WTC11 (cell line): ENCODE measurements around the gene AMMECR1. TPM values are rescaled to one million over a fixed set of nuclear protein-coding genes. Genes with fewer than 3 reads are reported as not detected.
"Not testable (repeated sequence)": the region's sequence is repeated elsewhere in the genome, so short reads cannot be mapped to it uniquely, and the experiment has no call there.

Experiments used
- ATAC-seq: fragments of 200-7000 bp; cut with Tn5 transposase; 2 replicates; pipeline ENCODE4 v1.10.0; 2021; ENCODE audit warnings: mild to moderate bottlenecking, moderate library complexity
- CTCF ChIA-PET: fragments of 300-600 bp; sonication (Branson Sonifier 250); formaldehyde crosslinking; loops from one replicate; lab custom pipeline; 2021; ENCODE audit warnings: antibody characterized with exemption; lab: Charles Lee
- POLR2A ChIA-PET: fragments of 350-600 bp; sonication (Branson Sonifier 250); formaldehyde crosslinking; loops from one replicate; lab custom pipeline; 2021; ENCODE audit warnings: antibody characterized with exemption; lab: Charles Lee
- DNase-seq: peaks from one replicate; pipeline ENCODE4 v3.0.0; 2021; ENCODE audit warnings: low spot score
- H3K27ac Mint-ChIP-seq: 2 replicates; pipeline ENCODE4 v1.8.0; 2021; ENCODE audit warnings: mixed read lengths
- H3K27me3 Mint-ChIP-seq: 2 replicates; pipeline ENCODE4 v1.8.0; 2021; ENCODE audit warnings: low read depth, mild to moderate bottlenecking, moderate library complexity, mixed read lengths
- H3K36me3 Mint-ChIP-seq: 2 replicates; pipeline ENCODE4 v1.8.0; 2021; ENCODE audit warnings: mixed read lengths
- H3K4me1 Mint-ChIP-seq: 2 replicates; pipeline ENCODE4 v1.8.0; 2022; ENCODE audit warnings: mixed read lengths
- H3K4me3 Mint-ChIP-seq: 2 replicates; pipeline ENCODE4 v1.8.0; 2021; ENCODE audit warnings: mild to moderate bottlenecking, moderate library complexity, mixed read lengths
- H3K9me3 Mint-ChIP-seq: 2 replicates; pipeline ENCODE4 v1.8.0; 2021; ENCODE audit warnings: mixed read lengths
- ATF1 ChIP-seq: sonication (generic); formaldehyde crosslinking; IDR thresholded peaks from 2 replicates; pipeline ENCODE4 v1.8.1; 2023; ENCODE audit warnings: mild to moderate bottlenecking, moderate library complexity, missing genetic modification reagents
- ETV6 ChIP-seq: sonication (generic); formaldehyde crosslinking; IDR thresholded peaks from 2 replicates; pipeline ENCODE4 v1.8.1; 2022; ENCODE audit warnings: mild to moderate bottlenecking, missing genetic modification reagents
- FOXK1 ChIP-seq: sonication (generic); formaldehyde crosslinking; IDR thresholded peaks from 2 replicates; pipeline ENCODE4 v1.8.0; 2022; ENCODE audit warnings: mild to moderate bottlenecking, moderate library complexity, missing genetic modification reagents
- FOXP1 ChIP-seq: sonication (generic); formaldehyde crosslinking; IDR thresholded peaks from 2 replicates; pipeline ENCODE4 v1.8.0; 2022; ENCODE audit warnings: missing genetic modification reagents, mild to moderate bottlenecking, moderate library complexity, borderline replicate concordance
- GABPB1 ChIP-seq: sonication (generic); formaldehyde crosslinking; IDR thresholded peaks from 2 replicates; pipeline ENCODE4 v1.8.1; 2023; ENCODE audit warnings: mild to moderate bottlenecking, missing genetic modification reagents
- JAZF1 ChIP-seq: fragments of 250-450 bp; sonication (Bioruptor Pico); IDR thresholded peaks from 2 replicates; pipeline ENCODE4 v1.9.0; 2021; ENCODE audit warnings: moderate library complexity, mild to moderate bottlenecking, inconsistent platforms
- JUN ChIP-seq: sonication (generic); formaldehyde crosslinking; IDR thresholded peaks from 2 replicates; pipeline ENCODE4 v1.8.0; 2023; ENCODE audit warnings: mild to moderate bottlenecking, missing genetic modification reagents
- NFE2L1 ChIP-seq: sonication (generic); formaldehyde crosslinking; IDR thresholded peaks from 2 replicates; pipeline ENCODE4 v1.8.1; 2023; ENCODE audit warnings: missing genetic modification reagents
- NFYB ChIP-seq: sonication (generic); formaldehyde crosslinking; conservative IDR thresholded peaks from 2 replicates; pipeline ENCODE4 v1.8.0; 2022; ENCODE audit warnings: low read depth, missing genetic modification reagents
- NR1H2 ChIP-seq: sonication (generic); formaldehyde crosslinking; IDR thresholded peaks from 2 replicates; pipeline ENCODE4 v1.9.0; 2021; ENCODE audit warnings: mild to moderate bottlenecking, moderate library complexity, missing genetic modification reagents
- RELA ChIP-seq: sonication (generic); formaldehyde crosslinking; IDR thresholded peaks from 2 replicates; pipeline ENCODE4 v1.8.1; 2022; ENCODE audit warnings: missing genetic modification reagents, mild to moderate bottlenecking, borderline replicate concordance
- RORB ChIP-seq: fragments of 250-450 bp; sonication (Bioruptor Pico); IDR thresholded peaks from 2 replicates; pipeline ENCODE4 v1.9.0; 2021; ENCODE audit warnings: mild to moderate bottlenecking
- ZNF263 ChIP-seq: sonication (generic); formaldehyde crosslinking; IDR thresholded peaks from 2 replicates; pipeline ENCODE4 v1.8.1; 2022; ENCODE audit warnings: low read depth, mild to moderate bottlenecking, moderate library complexity, missing genetic modification reagents
- ZNF671 ChIP-seq: fragments of 250-450 bp; sonication (Bioruptor Pico); IDR thresholded peaks from 2 replicates; pipeline ENCODE4 v1.8.0; 2021; ENCODE audit warnings: mild to moderate bottlenecking
- total RNA-seq: library from RNA; stranded (reverse); gene quantifications from 3 replicates; pipeline ENCODE4 v1.2.3, GENCODE V29; 2021
- TF ChIP-seq, protein P1 (sequence below): sonication (generic); formaldehyde crosslinking; IDR thresholded peaks from 2 replicates; pipeline ENCODE4 v1.8.0; 2023; ENCODE audit warnings: missing genetic modification reagents, mild to moderate bottlenecking, borderline replicate concordance
- TF ChIP-seq, protein P2 (sequence below): sonication (generic); formaldehyde crosslinking; IDR thresholded peaks from 2 replicates; pipeline ENCODE4 v1.8.0; 2022; ENCODE audit warnings: mild to moderate bottlenecking, missing genetic modification reagents
- TF ChIP-seq, protein P3 (sequence below): sonication (generic); formaldehyde crosslinking; IDR thresholded peaks from 2 replicates; pipeline ENCODE4 v1.8.1; 2022; ENCODE audit warnings: missing genetic modification reagents, borderline replicate concordance
- TF ChIP-seq, protein P4 (sequence below): sonication (generic); formaldehyde crosslinking; IDR thresholded peaks from 2 replicates; pipeline ENCODE4 v1.8.1; 2023; ENCODE audit warnings: mild to moderate bottlenecking, missing genetic modification reagents, moderate library complexity
- TF ChIP-seq, protein P5 (sequence below): fragments of 250-450 bp; sonication (Bioruptor Pico); IDR thresholded peaks from 2 replicates; pipeline ENCODE4 v1.8.0; 2021; ENCODE audit warnings: mild to moderate bottlenecking
- TF ChIP-seq, protein P6 (sequence below): fragments of 250-450 bp; sonication (Bioruptor Pico); IDR thresholded peaks from 2 replicates; pipeline ENCODE4 v2.1.2; 2022; ENCODE audit warnings: mild to moderate bottlenecking, moderate library complexity
- TF ChIP-seq, protein P7 (sequence below): fragments of 250-450 bp; sonication (Bioruptor Pico); IDR thresholded peaks from 2 replicates; pipeline ENCODE4 v1.9.0; 2021; ENCODE audit warnings: moderate library complexity, mild to moderate bottlenecking, inconsistent platforms, borderline replicate concordance

Gene AMMECR1
- total RNA-seq, 1 experiment from 2014 or later, result 18.1 TPM

DNA sequence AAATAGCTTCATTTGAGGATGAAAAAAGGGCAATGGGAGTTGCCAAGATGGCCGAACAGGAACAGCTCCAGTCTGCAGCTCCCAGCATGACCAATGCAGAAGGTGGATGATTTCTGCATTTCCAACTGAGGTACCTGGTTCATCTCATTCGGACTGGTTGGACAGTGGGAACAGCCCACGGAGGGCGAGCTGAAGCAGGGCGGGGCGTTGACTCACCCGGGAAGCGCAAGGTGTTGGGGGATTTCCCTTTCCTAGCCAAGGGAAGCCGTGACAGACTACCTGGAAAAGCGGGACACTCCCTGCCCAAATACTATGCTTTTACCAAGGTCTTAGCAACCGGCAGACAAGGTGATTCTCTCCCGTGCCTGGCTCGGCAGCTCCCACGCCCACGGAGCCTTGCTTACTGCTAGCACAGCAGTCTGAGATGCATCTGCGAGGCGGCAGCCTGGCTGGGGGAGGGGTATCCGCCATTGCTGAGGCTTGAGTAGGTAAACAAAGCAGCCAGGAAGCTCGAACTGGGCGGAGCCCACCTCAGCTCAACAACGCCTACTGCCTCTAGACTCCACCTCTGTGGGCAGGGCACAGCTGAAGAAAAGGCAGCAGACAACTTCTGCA is 88.3 kb downstream of the AMMECR1 start:
- DNase-seq (peak; percentile 74), ATAC-seq (0 out of 2 replicates have a peak, but pooled peaks have one; percentile 36)
- Mint-ChIP-seq H3K27ac (peak overlapping the region; percentile 91), H3K9me3 (peaks cover 16% of the 10 kb centered on the region), H3K4me3 (peak overlapping the region; percentile 76), H3K4me1 (peaks cover 29% of the 10 kb centered on the region), H3K36me3 (peaks cover 25% of the 10 kb centered on the region)
- H3K27me3 Mint-ChIP-seq, result not testable (repeated sequence)
- TF ChIP-seq FOXK1 (CRISPR knock-in tag), result peak; percentile 81
- TF ChIP-seq, protein P1, sequence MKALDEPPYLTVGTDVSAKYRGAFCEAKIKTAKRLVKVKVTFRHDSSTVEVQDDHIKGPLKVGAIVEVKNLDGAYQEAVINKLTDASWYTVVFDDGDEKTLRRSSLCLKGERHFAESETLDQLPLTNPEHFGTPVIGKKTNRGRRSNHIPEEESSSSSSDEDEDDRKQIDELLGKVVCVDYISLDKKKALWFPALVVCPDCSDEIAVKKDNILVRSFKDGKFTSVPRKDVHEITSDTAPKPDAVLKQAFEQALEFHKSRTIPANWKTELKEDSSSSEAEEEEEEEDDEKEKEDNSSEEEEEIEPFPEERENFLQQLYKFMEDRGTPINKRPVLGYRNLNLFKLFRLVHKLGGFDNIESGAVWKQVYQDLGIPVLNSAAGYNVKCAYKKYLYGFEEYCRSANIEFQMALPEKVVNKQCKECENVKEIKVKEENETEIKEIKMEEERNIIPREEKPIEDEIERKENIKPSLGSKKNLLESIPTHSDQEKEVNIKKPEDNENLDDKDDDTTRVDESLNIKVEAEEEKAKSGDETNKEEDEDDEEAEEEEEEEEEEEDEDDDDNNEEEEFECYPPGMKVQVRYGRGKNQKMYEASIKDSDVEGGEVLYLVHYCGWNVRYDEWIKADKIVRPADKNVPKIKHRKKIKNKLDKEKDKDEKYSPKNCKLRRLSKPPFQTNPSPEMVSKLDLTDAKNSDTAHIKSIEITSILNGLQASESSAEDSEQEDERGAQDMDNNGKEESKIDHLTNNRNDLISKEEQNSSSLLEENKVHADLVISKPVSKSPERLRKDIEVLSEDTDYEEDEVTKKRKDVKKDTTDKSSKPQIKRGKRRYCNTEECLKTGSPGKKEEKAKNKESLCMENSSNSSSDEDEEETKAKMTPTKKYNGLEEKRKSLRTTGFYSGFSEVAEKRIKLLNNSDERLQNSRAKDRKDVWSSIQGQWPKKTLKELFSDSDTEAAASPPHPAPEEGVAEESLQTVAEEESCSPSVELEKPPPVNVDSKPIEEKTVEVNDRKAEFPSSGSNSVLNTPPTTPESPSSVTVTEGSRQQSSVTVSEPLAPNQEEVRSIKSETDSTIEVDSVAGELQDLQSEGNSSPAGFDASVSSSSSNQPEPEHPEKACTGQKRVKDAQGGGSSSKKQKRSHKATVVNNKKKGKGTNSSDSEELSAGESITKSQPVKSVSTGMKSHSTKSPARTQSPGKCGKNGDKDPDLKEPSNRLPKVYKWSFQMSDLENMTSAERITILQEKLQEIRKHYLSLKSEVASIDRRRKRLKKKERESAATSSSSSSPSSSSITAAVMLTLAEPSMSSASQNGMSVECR (CRISPR knock-in tag), result 0 out of 2 replicates have a peak, but pooled peaks have one; percentile 33
- CTCF ChIA-PET, result interaction anchor here (0.8 kb wide), 1 partner anchor 61 kb away, joined by 3 read pairs; no protein-coding TSS in a partner anchor
- POLR2A ChIA-PET, result interaction anchor here (1.0 kb wide), 1 partner anchor 88 kb away, joined by 3 read pairs; the partner anchor contains the start of gene AMMECR1

DNA sequence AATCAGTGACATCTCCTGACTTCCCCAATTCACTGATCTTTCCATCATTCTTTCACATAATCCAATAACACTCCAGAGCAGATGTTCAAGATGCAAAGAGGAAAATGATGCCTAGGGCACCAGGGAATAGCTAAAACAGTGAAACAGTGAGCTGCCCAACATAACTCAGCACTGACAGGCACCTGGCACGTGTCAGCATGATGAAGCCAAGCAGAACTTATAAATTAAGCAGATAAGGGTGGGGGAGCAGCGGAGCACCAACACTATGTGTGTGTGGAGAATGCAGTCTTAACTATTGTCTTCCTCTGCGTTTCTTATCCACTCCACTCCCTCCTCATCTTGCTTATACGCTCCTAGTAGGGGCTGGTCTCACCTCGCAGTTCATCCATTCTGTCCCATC is 89.4 kb downstream of the AMMECR1 start:
- Mint-ChIP-seq H3K9me3 (peaks cover 16% of the 10 kb centered on the region), H3K27ac (no peak overlapping the region), H3K36me3 (peaks cover 22% of the 10 kb centered on the region), H3K4me1 (peaks cover 29% of the 10 kb centered on the region), H3K4me3 (no peak overlapping the region), H3K27me3 (no peaks in the 10 kb centered on the region)
- TF ChIP-seq, protein P2, sequence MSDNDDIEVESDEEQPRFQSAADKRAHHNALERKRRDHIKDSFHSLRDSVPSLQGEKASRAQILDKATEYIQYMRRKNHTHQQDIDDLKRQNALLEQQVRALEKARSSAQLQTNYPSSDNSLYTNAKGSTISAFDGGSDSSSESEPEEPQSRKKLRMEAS (CRISPR knock-in tag), result no peak
- TF ChIP-seq, protein P3, sequence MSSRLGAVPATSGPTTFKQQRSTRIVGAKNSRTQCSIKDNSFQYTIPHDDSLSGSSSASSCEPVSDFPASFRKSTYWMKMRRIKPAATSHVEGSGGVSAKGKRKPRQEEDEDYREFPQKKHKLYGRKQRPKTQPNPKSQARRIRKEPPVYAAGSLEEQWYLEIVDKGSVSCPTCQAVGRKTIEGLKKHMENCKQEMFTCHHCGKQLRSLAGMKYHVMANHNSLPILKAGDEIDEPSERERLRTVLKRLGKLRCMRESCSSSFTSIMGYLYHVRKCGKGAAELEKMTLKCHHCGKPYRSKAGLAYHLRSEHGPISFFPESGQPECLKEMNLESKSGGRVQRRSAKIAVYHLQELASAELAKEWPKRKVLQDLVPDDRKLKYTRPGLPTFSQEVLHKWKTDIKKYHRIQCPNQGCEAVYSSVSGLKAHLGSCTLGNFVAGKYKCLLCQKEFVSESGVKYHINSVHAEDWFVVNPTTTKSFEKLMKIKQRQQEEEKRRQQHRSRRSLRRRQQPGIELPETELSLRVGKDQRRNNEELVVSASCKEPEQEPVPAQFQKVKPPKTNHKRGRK (CRISPR knock-in tag), result no peak
- TF ChIP-seq NR1H2, result no peak
- TF ChIP-seq GABPB1, result no peak
- no peak for TF ChIP-seq ATF1
- TF ChIP-seq ZNF263, result no peak
- no peak for TF ChIP-seq RORB (CRISPR knock-in tag)
- TF ChIP-seq ZNF671, result no peak
- TF ChIP-seq NFE2L1 (CRISPR knock-in tag), result no peak
- TF ChIP-seq RELA (CRISPR knock-in tag), result no peak
- TF ChIP-seq ETV6 (CRISPR knock-in tag), result no peak
- no peak for TF ChIP-seq FOXP1 (CRISPR knock-in tag)
- TF ChIP-seq, protein P4, sequence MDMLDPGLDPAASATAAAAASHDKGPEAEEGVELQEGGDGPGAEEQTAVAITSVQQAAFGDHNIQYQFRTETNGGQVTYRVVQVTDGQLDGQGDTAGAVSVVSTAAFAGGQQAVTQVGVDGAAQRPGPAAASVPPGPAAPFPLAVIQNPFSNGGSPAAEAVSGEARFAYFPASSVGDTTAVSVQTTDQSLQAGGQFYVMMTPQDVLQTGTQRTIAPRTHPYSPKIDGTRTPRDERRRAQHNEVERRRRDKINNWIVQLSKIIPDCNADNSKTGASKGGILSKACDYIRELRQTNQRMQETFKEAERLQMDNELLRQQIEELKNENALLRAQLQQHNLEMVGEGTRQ (CRISPR knock-in tag), result no peak
- TF ChIP-seq, protein P5, sequence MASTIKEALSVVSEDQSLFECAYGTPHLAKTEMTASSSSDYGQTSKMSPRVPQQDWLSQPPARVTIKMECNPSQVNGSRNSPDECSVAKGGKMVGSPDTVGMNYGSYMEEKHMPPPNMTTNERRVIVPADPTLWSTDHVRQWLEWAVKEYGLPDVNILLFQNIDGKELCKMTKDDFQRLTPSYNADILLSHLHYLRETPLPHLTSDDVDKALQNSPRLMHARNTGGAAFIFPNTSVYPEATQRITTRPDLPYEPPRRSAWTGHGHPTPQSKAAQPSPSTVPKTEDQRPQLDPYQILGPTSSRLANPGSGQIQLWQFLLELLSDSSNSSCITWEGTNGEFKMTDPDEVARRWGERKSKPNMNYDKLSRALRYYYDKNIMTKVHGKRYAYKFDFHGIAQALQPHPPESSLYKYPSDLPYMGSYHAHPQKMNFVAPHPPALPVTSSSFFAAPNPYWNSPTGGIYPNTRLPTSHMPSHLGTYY (CRISPR knock-in tag), result no peak
- TF ChIP-seq JUN (CRISPR knock-in tag), result no peak
- TF ChIP-seq, protein P6, sequence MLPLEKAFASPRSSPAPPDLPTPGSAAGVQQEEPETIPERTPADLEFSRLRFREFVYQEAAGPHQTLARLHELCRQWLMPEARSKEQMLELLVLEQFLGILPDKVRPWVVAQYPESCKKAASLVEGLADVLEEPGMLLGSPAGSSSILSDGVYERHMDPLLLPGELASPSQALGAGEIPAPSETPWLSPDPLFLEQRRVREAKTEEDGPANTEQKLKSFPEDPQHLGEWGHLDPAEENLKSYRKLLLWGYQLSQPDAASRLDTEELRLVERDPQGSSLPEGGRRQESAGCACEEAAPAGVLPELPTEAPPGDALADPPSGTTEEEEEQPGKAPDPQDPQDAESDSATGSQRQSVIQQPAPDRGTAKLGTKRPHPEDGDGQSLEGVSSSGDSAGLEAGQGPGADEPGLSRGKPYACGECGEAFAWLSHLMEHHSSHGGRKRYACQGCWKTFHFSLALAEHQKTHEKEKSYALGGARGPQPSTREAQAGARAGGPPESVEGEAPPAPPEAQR (CRISPR knock-in tag), result no peak
- TF ChIP-seq, protein P7, sequence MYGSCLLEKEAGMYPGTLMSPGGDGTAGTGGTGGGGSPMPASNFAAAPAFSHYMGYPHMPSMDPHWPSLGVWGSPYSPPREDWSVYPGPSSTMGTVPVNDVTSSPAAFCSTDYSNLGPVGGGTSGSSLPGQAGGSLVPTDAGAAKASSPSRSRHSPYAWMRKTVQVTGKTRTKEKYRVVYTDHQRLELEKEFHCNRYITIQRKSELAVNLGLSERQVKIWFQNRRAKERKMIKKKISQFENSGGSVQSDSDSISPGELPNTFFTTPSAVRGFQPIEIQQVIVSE, result no peak
- TF ChIP-seq NFYB (CRISPR knock-in tag), result no peak
- TF ChIP-seq JAZF1 (CRISPR knock-in tag), result no peak
- ATAC-seq (no peak), DNase-seq (no peak)
- ChIA-PET POLR2A (no interaction called here), CTCF (no interaction called here)
